CD4-positive, alpha-beta T cell treated with Interleukin-15 for 4 hours (primary cell): ENCODE data around the gene CEBPG.

ENCODE experiments used
- DNase-seq: peaks from one replicate; pipeline ENCODE4 v3.0.0-alpha.2; 2020; ENCODE audit warnings: low spot score

Gene CEBPG

GRCh38 chr19:33350538-33351309 is 22.8 kb upstream of the CEBPG start:
- no peak for DNase-seq

- DNase-seq: no peak
These were observed 18.0 kb upstream of the CEBPG start for GRCh38 chr19:33355535-33355934.

- no peak for DNase-seq
These were observed 16.0 kb upstream of the CEBPG start for GRCh38 chr19:33357556-33357955.

GRCh38 chr19:33358408-33358807 is 15.1 kb upstream of the CEBPG start:
- DNase-seq: no peak

- DNase-seq: no peak
These were observed 13.9 kb upstream of the CEBPG start for GRCh38 chr19:33359581-33359980.

- DNase-seq: no peak
These were observed 10.8 kb upstream of the CEBPG start for GRCh38 chr19:33362508-33363228.

GRCh38 chr19:33363476-33363875 is 10.0 kb upstream of the CEBPG start:
- no peak for DNase-seq

GRCh38 chr19:33365691-33366090 is 7.8 kb upstream of the CEBPG start:
- no peak for DNase-seq

- DNase-seq: no peak
These were observed 7.4 kb upstream of the CEBPG start for GRCh38 chr19:33366127-33366526.

GRCh38 chr19:33366897-33367296 is 6.6 kb upstream of the CEBPG start:
- no peak for DNase-seq

GRCh38 chr19:33368074-33368864 is 5.2 kb upstream of the CEBPG start:
- DNase-seq: no peak

- no peak for DNase-seq
These were observed 2.7 kb upstream of the CEBPG start for GRCh38 chr19:33370783-33371182.

- no peak for DNase-seq
These were observed 766 bp downstream of the CEBPG start for GRCh38 chr19:33374236-33374714.

GRCh38 chr19:33375156-33375836 is 1.8 kb downstream of the CEBPG start:
- no peak for DNase-seq

- DNase-seq: no peak
These were observed 2.3 kb downstream of the CEBPG start for GRCh38 chr19:33375837-33376159.

- no peak for DNase-seq
These were observed 2.9 kb downstream of the CEBPG start for GRCh38 chr19:33376423-33376822.

GRCh38 chr19:33376941-33377557 is 3.5 kb downstream of the CEBPG start:
- no peak for DNase-seq

GRCh38 chr19:33377586-33378475 is 4.3 kb downstream of the CEBPG start:
- no peak for DNase-seq

GRCh38 chr19:33379151-33379829 is 5.8 kb downstream of the CEBPG start:
- no peak for DNase-seq

GRCh38 chr19:33381101-33381500 is 7.6 kb downstream of the CEBPG start:
- no peak for DNase-seq
